A549 treated with DMSO at 1 μM for 4 hours (cell line): ENCODE data around the gene NPVF. TPM values are rescaled to one million over a fixed set of nuclear protein-coding genes. Genes with fewer than 3 reads are reported as not detected.

Source experiments
- total RNA-seq: library from RNA; stranded (reverse); fragments of 200-300 nt; extraction: Qiagen RNA extraction; gene quantifications from 5 replicates; pipeline ENCODE4 v1.2.3, GENCODE V29; 2022; ENCODE audit warnings: low read depth

Gene NPVF, protein sequence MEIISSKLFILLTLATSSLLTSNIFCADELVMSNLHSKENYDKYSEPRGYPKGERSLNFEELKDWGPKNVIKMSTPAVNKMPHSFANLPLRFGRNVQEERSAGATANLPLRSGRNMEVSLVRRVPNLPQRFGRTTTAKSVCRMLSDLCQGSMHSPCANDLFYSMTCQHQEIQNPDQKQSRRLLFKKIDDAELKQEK
- total RNA-seq, result not detected in 5 replicates

GRCh38 chr7:25228386-25228785 is at the start of gene NPVF:
Gene NPVF (minus strand): TSS chr7:25228486. CDS start chr7:25228439, 47 bp downstream.

Other genes starting within 250 kb of the NPVF start
- gene OSBPL3, start 248.3 kb downstream of the NPVF start, total RNA-seq, result 10.3 to 14.2 TPM (median 12.4 TPM) in 5 replicates
- gene CYCS, start 103.2 kb downstream of the NPVF start, total RNA-seq, result 244 to 276 TPM (median 272 TPM) in 5 replicates